SHP77 treated with DMSO at 0.1 percent for 48 hours (cell line): ENCODE results near the gene R3HDML.

ENCODE experiments used
- DNase-seq: peaks from one replicate; lab custom pipeline; 2025; lab: John Stamatoyannopoulos, UW

Gene R3HDML

GRCh38 chr20:44364068-44364467 is 27.2 kb downstream of the R3HDML start:
- DNase-seq = no peak

GRCh38 chr20:44364780-44365179 is 27.9 kb downstream of the R3HDML start:
- DNase-seq = no peak

GRCh38 chr20:44367746-44368145 is 30.9 kb downstream of the R3HDML start:
- no peak for DNase-seq

GRCh38 chr20:44370639-44371218 is 33.9 kb downstream of the R3HDML start:
- peak; percentile 85 for DNase-seq

- DNase-seq = no peak
Measured at GRCh38 chr20:44382641-44383040, 45.8 kb downstream of the R3HDML start.

- DNase-seq = peak; percentile 39
Measured at GRCh38 chr20:44384423-44385027, 47.7 kb downstream of the R3HDML start.

GRCh38 chr20:44388466-44389023 is 51.7 kb downstream of the R3HDML start:
- DNase-seq = peak; percentile 65

GRCh38 chr20:44389871-44390270 is 53.0 kb downstream of the R3HDML start:
- DNase-seq = no peak

- no peak for DNase-seq
Measured at GRCh38 chr20:44390280-44390679, 53.4 kb downstream of the R3HDML start.

GRCh38 chr20:44392088-44392775 is 55.4 kb downstream of the R3HDML start:
- DNase-seq = no peak

GRCh38 chr20:44392776-44393607 is 56.1 kb downstream of the R3HDML start:
- no peak for DNase-seq

GRCh38 chr20:44393608-44394451 is 57.0 kb downstream of the R3HDML start:
- no peak for DNase-seq

GRCh38 chr20:44394452-44394701 is 57.5 kb downstream of the R3HDML start:
- DNase-seq = no peak

- no peak for DNase-seq
Measured at GRCh38 chr20:44394702-44395460, 58.0 kb downstream of the R3HDML start.

GRCh38 chr20:44395461-44396340 is 58.9 kb downstream of the R3HDML start:
- no peak for DNase-seq

GRCh38 chr20:44396369-44397130 is 59.7 kb downstream of the R3HDML start:
- DNase-seq = no peak

GRCh38 chr20:44398335-44398734 is 61.5 kb downstream of the R3HDML start:
- no peak for DNase-seq

GRCh38 chr20:44399446-44399845 is 62.6 kb downstream of the R3HDML start:
- DNase-seq = no peak

- no peak for DNase-seq
Measured at GRCh38 chr20:44400671-44400969, 63.8 kb downstream of the R3HDML start.
